Loucy (cell line): ENCODE data around the gene ALDH1A2.

Experiments used
- EZH2phosphoT487 ChIP-seq: fragments of 200-600 bp; IDR thresholded peaks from 2 replicates; pipeline ENCODE4 v1.6.1; 2018; ENCODE audit warnings: antibody characterized with exemption, mild to moderate bottlenecking, moderate library complexity, borderline replicate concordance
- TF ChIP-seq, protein P1 (sequence below): fragments of 200-600 bp; sonication (generic); conservative IDR thresholded peaks from 2 replicates; pipeline ENCODE4 v1.5.1; 2014; ENCODE audit warnings: mild to moderate bottlenecking, antibody characterized with exemption, low read length

DNA sequence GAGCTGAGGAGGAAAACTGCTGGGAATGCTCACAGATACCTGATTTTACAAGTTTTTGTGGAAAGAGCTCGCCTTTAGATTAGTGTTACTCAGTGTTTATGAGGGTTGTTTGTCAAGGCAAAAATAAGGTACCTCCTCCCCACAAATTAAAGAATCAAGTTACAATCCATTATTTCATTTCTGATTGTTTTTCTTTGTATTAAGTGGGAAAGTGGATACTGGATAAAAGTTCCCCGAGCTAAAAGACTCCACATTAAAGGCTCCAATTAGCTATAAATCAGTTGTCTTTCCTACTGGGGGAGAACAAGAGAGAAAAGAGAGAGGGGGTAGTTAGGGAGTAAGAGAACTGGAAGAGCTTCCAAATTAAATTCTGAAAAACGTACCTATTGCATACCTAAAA, 1.9 kb downstream of the ALDH1A2 start:
- TF ChIP-seq, protein P1, sequence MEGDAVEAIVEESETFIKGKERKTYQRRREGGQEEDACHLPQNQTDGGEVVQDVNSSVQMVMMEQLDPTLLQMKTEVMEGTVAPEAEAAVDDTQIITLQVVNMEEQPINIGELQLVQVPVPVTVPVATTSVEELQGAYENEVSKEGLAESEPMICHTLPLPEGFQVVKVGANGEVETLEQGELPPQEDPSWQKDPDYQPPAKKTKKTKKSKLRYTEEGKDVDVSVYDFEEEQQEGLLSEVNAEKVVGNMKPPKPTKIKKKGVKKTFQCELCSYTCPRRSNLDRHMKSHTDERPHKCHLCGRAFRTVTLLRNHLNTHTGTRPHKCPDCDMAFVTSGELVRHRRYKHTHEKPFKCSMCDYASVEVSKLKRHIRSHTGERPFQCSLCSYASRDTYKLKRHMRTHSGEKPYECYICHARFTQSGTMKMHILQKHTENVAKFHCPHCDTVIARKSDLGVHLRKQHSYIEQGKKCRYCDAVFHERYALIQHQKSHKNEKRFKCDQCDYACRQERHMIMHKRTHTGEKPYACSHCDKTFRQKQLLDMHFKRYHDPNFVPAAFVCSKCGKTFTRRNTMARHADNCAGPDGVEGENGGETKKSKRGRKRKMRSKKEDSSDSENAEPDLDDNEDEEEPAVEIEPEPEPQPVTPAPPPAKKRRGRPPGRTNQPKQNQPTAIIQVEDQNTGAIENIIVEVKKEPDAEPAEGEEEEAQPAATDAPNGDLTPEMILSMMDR = no peak
- TF ChIP-seq EZH2phosphoT487 = no peak
